ENCODE measurements around the gene EIF4B. TPM values are rescaled to one million over a fixed set of nuclear protein-coding genes. Genes with fewer than 3 reads are reported as not detected.
A peak's percentile ranks its signal among the peaks of the same experiment; 100 is the strongest.

EIF4B gene
- total and polyA plus RNA-seq, 2 of the 13 experiments (the other 11 are each of a cell fraction or from before 2014, with no cell fraction given): 416 to 548 TPM

- TF ChIP-seq ZNF317 (CRISPR knock-in tag; IDR thresholded peaks at IDR 0.05): no peak
- TF ChIP-seq ZNF775 (CRISPR knock-in tag; IDR thresholded peaks at IDR 0.05; ENCODE audit: borderline replicate concordance): no peak
- no peak for TF ChIP-seq KDM1A (CRISPR knock-in tag; IDR thresholded peaks at IDR 0.05)
- no peak for TF ChIP-seq SRSF4 (IDR thresholded peaks at IDR 0.05; ENCODE audit: low read depth, low read length, poor library complexity, severe bottlenecking)
- TF ChIP-seq SOX6 (IDR thresholded peaks at IDR 0.05): no peak
- peak; percentile 93 for TF ChIP-seq SOX6 (CRISPR knock-in tag; IDR thresholded peaks at IDR 0.05)
- peak; percentile 35; the same call in 1 of the 2 replicates for TF ChIP-seq IKZF5 (CRISPR knock-in tag; IDR thresholded peaks at IDR 0.05)
- TF ChIP-seq ZBTB1 (CRISPR knock-in tag; IDR thresholded peaks at IDR 0.05; ENCODE audit: borderline replicate concordance): no peak
- TF ChIP-seq ZNF790 (CRISPR knock-in tag; IDR thresholded peaks at IDR 0.05; ENCODE audit: borderline replicate concordance): no peak
- TF ChIP-seq IRF2 (CRISPR knock-in tag; IDR thresholded peaks at IDR 0.05): 0 out of 2 replicates have a peak, but pooled peaks have one; percentile 3
- no peak for TF ChIP-seq ZNF281 (CRISPR knock-in tag; IDR thresholded peaks at IDR 0.05; ENCODE audit: borderline replicate concordance)
- TF ChIP-seq, protein P1, sequence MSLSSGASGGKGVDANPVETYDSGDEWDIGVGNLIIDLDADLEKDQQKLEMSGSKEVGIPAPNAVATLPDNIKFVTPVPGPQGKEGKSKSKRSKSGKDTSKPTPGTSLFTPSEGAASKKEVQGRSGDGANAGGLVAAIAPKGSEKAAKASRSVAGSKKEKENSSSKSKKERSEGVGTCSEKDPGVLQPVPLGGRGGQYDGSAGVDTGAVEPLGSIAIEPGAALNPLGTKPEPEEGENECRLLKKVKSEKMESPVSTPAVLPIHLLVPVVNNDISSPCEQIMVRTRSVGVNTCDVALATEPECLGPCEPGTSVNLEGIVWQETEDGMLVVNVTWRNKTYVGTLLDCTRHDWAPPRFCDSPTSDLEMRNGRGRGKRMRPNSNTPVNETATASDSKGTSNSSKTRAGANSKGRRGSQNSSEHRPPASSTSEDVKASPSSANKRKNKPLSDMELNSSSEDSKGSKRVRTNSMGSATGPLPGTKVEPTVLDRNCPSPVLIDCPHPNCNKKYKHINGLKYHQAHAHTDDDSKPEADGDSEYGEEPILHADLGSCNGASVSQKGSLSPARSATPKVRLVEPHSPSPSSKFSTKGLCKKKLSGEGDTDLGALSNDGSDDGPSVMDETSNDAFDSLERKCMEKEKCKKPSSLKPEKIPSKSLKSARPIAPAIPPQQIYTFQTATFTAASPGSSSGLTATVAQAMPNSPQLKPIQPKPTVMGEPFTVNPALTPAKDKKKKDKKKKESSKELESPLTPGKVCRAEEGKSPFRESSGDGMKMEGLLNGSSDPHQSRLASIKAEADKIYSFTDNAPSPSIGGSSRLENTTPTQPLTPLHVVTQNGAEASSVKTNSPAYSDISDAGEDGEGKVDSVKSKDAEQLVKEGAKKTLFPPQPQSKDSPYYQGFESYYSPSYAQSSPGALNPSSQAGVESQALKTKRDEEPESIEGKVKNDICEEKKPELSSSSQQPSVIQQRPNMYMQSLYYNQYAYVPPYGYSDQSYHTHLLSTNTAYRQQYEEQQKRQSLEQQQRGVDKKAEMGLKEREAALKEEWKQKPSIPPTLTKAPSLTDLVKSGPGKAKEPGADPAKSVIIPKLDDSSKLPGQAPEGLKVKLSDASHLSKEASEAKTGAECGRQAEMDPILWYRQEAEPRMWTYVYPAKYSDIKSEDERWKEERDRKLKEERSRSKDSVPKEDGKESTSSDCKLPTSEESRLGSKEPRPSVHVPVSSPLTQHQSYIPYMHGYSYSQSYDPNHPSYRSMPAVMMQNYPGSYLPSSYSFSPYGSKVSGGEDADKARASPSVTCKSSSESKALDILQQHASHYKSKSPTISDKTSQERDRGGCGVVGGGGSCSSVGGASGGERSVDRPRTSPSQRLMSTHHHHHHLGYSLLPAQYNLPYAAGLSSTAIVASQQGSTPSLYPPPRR (CRISPR knock-in tag; IDR thresholded peaks at IDR 0.05; ENCODE audit: borderline replicate concordance): no peak
- no peak for TF ChIP-seq REPIN1 (CRISPR knock-in tag; IDR thresholded peaks at IDR 0.05; ENCODE audit: borderline replicate concordance, low read depth)
- TF ChIP-seq MBNL3 (CRISPR knock-in tag; conservative IDR thresholded peaks at IDR 0.05): no peak
- no peak for TF ChIP-seq ZNF280D (CRISPR knock-in tag; IDR thresholded peaks at IDR 0.05)
- 0 out of 2 replicates have a peak, but pooled peaks have one; percentile 33 for TF ChIP-seq ZNF761 (CRISPR knock-in tag; conservative IDR thresholded peaks at IDR 0.05)
Measured at GRCh38 chr12:52992699-52993557, 13.3 kb upstream of the EIF4B start (continued).
